GM21717 (cell line): ENCODE measurements around the gene HSD17B14.
"Not testable (repeated sequence)": the region's sequence is repeated elsewhere in the genome, so short reads cannot be mapped to it uniquely, and the experiment has no call there.

Experiments used
- ATAC-seq: cut with Tn5 transposase; IDR thresholded peaks from one replicate; pipeline ENCODE4 v1.9.1; 2021; ENCODE audit warnings: mild to moderate bottlenecking, moderate library complexity; ENCODE audit not compliant: unreplicated experiment

Gene HSD17B14

DNA sequence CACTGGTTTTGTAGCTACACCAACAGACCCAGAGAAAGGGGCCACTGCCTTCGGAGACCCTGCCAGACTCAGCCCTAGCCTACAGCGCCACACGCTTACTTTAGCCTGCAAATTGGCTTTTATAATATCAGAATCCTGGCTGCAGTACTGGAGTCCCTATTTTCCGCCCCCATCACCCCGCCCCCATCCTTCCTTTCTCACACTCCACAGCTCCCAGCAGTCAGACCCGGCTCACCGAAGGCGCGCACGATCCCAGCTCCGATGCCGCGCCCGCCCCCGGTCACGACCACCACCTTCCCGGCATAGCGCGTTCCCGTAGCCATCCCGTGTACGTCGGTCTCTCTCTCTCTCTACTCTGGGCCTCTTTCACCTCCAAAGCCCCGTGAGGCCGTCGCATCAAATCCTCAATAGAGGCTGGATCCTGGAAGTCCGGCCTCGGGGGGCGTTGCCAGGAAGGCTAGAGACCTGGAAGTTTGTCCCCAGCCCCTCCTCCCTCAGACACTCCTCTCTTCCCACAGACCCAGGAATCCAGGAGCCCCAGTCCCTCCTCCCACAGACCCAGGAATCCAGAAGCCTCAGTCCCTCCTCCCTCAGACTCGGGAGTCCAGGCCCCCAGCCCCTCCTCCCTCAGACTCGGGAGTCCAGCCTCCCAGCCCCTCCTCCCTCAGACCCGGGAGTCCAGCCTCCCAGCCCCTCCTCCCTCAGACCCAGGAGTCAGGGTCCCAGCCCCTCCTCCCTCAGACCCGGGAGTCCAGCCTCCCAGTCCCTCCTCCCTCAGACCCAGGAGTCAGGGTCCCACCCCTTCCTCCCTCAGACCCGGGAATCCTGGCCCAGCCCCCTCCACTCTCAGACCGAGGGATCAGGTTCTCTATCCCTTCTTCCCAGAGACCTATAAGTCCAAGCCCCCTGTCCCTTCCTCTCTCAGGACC is at the start of gene HSD17B14:
TSS of gene HSD17B14 (minus strand) at position 403 of the 929 bp plus-strand sequence. CDS start at position 323, 80 bp downstream.
- no peak for ATAC-seq

DNA sequence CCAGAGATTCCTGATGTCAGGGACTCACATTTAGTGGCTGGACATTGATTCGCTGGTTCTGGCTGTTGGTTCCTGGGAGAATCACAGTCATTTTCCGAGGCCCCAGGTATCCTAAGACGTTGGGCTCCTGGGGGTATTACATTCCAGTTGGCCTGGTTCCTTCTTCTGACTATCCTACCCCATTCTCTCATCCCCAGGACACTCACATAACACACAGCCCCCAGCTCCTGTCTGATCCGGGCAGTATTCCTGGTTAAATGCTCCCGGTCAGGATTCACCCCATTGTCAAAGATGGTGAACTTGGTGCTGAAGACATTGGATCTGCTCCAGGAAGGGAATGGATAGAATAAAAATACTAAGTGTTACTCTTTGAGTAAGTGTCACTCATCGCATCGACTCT is 47.4 kb upstream of the HSD17B14 start:
- ATAC-seq, result no peak

GRCh38 chr19:48881741-48882657 is 45.7 kb upstream of the HSD17B14 start:
- no peak for ATAC-seq

GRCh38 chr19:48879696-48880095 is 43.4 kb upstream of the HSD17B14 start:
- not testable (repeated sequence) for ATAC-seq

GRCh38 chr19:48879025-48879637 is 42.8 kb upstream of the HSD17B14 start:
- no peak for ATAC-seq

DNA sequence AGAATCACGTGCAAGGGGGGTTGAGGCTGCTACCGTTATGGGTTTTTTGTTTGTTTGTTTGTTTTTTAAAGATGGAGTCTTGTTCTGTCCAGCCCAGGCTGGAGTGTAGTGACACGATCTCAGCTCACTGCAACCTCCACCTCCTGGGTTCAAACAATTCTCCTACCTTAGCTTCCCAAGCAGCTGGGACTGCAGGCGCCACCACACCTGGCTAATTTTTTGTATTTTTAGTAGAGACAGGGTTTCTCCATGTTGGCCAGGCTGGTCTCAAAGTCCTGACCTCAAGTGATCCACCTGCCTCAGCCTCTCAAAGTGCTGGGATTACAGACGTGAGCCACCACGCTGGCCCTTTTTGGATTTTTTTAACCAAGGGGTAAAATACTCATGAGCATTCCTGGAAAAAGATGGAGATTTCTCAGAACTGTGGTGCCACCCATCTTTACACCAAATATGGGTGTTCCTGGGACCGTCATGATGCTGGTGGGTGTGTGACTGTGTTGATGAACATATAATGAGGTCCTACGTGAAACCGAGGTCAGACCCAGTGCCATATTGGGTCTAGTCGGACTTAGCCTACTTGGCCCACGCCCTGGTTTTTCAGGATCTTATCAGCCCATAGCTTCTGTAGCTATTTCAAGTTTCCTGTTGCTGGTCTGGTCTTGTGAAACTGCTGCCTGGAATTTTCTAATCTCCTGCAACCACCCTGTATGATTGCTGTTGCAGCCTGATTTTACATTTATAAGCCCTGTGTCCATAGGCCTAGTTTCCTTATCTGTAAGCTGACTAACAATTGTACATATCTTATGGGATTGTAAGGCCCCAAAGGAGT is 42.1 kb upstream of the HSD17B14 start:
- ATAC-seq, result no peak

GRCh38 chr19:48877855-48878195 is 41.5 kb upstream of the HSD17B14 start:
- ATAC-seq, result no peak

- ATAC-seq, result not testable (repeated sequence)
Observed at GRCh38 chr19:48876043-48876981, 40.0 kb upstream of the HSD17B14 start.

- ATAC-seq, result no peak
Observed at GRCh38 chr19:48874303-48875135, 38.2 kb upstream of the HSD17B14 start.

DNA sequence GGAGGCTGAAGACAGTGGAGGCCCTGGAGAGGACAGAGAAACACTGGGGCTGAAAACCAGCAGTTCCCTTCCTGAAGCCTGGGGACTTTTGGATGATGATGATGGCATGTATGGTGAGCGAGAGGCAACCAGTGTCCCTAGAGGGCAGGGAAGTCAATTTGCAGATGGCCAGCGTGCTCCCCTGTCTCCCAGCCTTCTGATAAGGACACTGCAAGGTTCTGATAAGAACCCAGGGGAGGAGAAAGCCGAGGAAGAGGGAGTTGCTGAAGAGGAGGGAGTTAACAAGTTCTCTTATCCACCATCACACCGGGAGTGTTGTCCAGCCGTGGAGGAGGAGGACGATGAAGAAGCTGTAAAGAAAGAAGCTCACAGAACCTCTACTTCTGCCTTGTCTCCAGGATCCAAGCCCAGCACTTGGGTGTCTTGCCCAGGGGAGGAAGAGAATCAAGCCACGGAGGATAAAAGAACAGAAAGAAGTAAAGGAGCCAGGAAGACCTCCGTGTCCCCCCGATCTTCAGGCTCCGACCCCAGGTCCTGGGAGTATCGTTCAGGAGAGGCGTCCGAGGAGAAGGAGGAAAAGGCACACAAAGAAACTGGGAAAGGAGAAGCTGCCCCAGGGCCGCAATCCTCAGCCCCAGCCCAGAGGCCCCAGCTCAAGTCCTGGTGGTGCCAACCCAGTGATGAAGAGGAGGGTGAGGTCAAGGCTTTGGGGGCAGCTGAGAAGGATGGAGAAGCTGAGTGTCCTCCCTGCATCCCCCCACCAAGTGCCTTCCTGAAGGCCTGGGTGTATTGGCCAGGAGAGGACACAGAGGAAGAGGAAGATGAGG is 37.4 kb upstream of the HSD17B14 start:
- no peak for ATAC-seq

DNA sequence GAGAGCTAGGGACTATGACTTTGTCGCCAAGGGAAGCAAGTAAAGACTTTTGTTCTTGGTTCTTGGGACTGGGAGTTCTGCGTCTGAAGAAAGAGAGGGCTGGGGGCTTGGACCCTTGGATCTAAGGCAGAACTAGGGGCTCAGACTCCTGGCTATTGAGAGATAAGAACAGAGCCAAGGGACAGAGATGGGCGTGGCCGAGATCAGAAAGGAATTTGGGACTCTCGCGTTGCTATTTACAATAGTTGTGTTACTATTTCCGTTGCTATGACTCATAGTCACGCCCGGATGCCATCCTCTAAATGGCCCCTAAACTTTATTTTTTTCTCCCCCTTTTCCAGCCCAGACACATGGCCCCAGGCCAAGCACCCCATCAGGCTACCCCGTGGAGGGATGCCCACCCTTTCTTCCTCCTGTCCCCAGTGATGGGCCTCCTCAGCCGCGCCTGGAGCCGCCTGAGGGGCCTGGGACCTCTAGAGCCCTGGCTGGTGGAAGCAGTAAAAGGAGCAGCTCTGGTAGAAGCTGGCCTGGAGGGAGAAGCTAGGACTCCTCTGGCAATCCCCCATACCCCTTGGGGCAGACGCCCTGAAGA is 36.7 kb upstream of the HSD17B14 start:
- no peak for ATAC-seq

DNA sequence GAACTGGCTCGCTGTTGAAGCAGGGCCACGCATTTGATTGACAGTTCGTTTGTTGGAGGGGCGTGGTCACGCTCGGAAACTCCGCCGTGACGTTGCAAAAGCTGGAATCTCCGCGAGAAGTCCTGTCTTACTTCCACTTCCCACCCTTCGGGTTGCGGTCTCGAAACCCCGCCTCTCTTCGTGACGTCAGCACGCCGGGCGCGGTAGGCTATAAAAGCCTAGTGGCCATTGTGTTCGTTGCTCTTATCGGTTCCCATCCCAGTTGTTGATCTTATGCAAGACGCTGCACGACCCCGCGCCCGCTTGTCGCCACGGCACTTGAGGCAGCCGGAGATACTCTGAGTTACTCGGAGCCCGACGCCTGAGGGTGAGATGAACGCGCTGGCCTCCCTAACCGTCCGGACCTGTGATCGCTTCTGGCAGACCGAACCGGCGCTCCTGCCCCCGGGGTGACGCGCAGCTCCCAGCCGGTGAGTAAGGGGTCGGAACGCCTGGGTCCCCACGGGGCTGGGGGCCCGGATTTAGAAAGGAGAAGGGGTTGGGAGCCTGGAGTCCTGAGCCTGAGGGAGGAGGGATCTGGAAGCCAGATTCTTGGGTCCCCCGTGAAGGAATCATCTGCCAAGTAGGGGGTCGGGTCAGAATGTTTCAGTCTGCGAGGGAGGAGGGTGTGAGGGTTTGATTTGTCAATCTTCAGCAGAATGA is 36.0 kb upstream of the HSD17B14 start, which contains the start of gene PPP1R15A:
TSS of gene PPP1R15A (plus strand) at position 240 of the 702 bp plus-strand sequence. CDS start 813 bp downstream, outside the sequence.
- ATAC-seq, result peak; percentile 42

- not testable (repeated sequence) for ATAC-seq
Observed at GRCh38 chr19:48871471-48872181, 35.3 kb upstream of the HSD17B14 start.

DNA sequence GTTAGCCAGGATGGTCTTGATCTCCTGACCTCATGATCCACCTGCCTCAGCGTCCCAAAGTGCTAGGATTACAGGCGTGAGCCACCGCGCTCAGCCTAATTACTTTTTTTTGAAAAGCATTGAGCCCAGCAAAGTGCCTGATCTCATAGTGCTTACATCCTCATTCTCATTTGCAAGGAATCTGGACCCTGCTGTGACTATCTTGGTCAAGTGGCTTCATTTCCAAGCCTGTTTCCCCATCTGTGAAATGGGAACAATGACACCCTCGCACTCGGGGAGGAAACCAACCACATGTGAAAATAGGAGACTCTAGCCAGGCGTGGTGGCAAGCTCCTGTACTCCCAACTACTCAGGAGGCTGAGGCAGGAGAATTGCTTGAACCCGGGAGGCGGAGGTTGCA is 33.8 kb upstream of the HSD17B14 start:
- no peak for ATAC-seq

GRCh38 chr19:48868114-48868886 is 32.0 kb upstream of the HSD17B14 start, which contains the start of gene PLEKHA4:
TSS of gene PLEKHA4 (minus strand) at chr19:48868617. CDS start at chr19:48867620, 997 bp downstream.
- ATAC-seq, result no peak
